ENCODE results near the gene CPT1B. TPM values are rescaled to one million over a fixed set of nuclear protein-coding genes. Genes with fewer than 3 reads are reported as not detected.

CPT1B gene
- total and polyA plus RNA-seq, 10 of the 15 experiments (the other 5 are each of a cell fraction or from before 2014, with no cell fraction given): 3.5 to 54.0 (median 21.7) TPM

- no peak for TF ChIP-seq STAT3 (IDR thresholded peaks at IDR 0.05; ENCODE audit: low read depth, low read length)
- TF ChIP-seq PML (IDR thresholded peaks at IDR 0.05; ENCODE audit: low read length): no peak
- no peak; the same call in 1 of the 2 replicates for TF ChIP-seq DPF2 (IDR thresholded peaks at IDR 0.05)
- TF ChIP-seq KAT2A (conservative IDR thresholded peaks at IDR 0.05; ENCODE audit: control insufficient read depth, low read depth, low read length): no peak
- 0 out of 2 replicates have a peak, but pooled peaks have one; percentile 56 for TF ChIP-seq STAT1 (conservative IDR thresholded peaks at IDR 0.05)
- no peak for TF ChIP-seq GABPA (IDR thresholded peaks at IDR 0.05; ENCODE audit: low read depth)
- TF ChIP-seq BACH1 (IDR thresholded peaks at IDR 0.05; ENCODE audit: borderline replicate concordance): peak; percentile 97
- peak; percentile 57; the same call in 1 of the 2 replicates for TF ChIP-seq TAF1 (IDR thresholded peaks at IDR 0.05; ENCODE audit: borderline replicate concordance, low read depth, low read length)
- TF ChIP-seq ELK1 (IDR thresholded peaks at IDR 0.05; ENCODE audit: low read depth, low read length): 0 out of 2 replicates have a peak, but pooled peaks have one; percentile 12
- no peak for TF ChIP-seq USF1 (IDR thresholded peaks at IDR 0.05; ENCODE audit: borderline replicate concordance, extremely low read length, insufficient read depth, low read depth, low read length)
- TF ChIP-seq EGR1 (IDR thresholded peaks at IDR 0.05; ENCODE audit: borderline replicate concordance in 1 of 2, low read depth in 2 of 2, low read length in 2 of 2): no peak; a peak in 1 of 3 replicates
- TF ChIP-seq SPI1 (IDR thresholded peaks at IDR 0.05; ENCODE audit: borderline replicate concordance, insufficient read depth, low read depth, low read length): no peak
- TF ChIP-seq IKZF1 (conservative IDR thresholded peaks at IDR 0.05): no peak
- TF ChIP-seq ESRRA (IDR thresholded peaks at IDR 0.05; ENCODE audit: low read length): peak; percentile 22; the same call in 1 of the 2 replicates
- no peak for TF ChIP-seq SP1 (IDR thresholded peaks at IDR 0.05; ENCODE audit: low read depth, low read length)
- no peak for TF ChIP-seq EED (IDR thresholded peaks at IDR 0.05; ENCODE audit: low read depth)
- no peak for TF ChIP-seq ZNF24 (IDR thresholded peaks at IDR 0.05)
- TF ChIP-seq REST (IDR thresholded peaks at IDR 0.05; ENCODE audit: low read depth, low read length): no peak
- peak; percentile 61; the same call in 1 of the 2 replicates for TF ChIP-seq MTA2 (IDR thresholded peaks at IDR 0.05; ENCODE audit: low read depth)
- peak; percentile 93 for TF ChIP-seq MLLT1 (IDR thresholded peaks at IDR 0.05)
- no peak for TF ChIP-seq WRNIP1 (IDR thresholded peaks at IDR 0.05; ENCODE audit: borderline replicate concordance, low read depth, low read length)
- peak; percentile 43; the same call in 1 of the 2 replicates for TF ChIP-seq CBFB (IDR thresholded peaks at IDR 0.05; ENCODE audit: low read depth)
- TF ChIP-seq SMAD5 (IDR thresholded peaks at IDR 0.05; ENCODE audit: low read depth): peak; percentile 74; the same call in 1 of the 2 replicates
- 0 out of 2 replicates have a peak, but pooled peaks have one; percentile 33 for TF ChIP-seq CHD4 (IDR thresholded peaks at IDR 0.05)
Observed at GRCh38 chr22:50530877-50531545, 47.2 kb downstream of the CPT1B start (continued).
